Astrocyte of the hippocampus (primary cell): Measurements from ENCODE around the gene DCHS1.

Source experiments
- DNase-seq: peaks from one replicate; pipeline ENCODE4 v3.0.0; 2011; ENCODE audit warnings: low read depth, low spot score

DCHS1 gene

GRCh38 chr11:6611092-6611962 is 44.3 kb downstream of the DCHS1 start:
- DNase-seq, result no peak

DNA sequence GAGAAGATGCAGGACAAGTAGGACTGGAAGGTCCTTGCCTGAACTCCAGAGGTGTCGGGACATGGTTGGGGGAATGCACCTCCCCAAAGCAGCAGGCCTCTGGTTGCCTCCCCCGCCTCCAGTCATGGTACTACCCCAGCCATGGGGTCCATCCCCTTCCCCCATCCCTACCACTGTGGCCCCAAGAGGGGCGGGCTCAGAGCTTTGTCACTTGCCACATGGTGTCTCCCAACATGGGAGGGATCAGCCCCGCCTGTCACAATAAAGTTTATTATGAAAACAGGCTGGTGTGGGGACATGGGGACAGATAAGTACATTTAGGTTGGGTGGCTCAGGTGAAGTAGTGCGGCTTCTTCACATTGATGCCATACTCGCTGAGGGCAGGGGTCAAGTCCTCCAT is 45.0 kb downstream of the DCHS1 start:
- no peak for DNase-seq

DNA sequence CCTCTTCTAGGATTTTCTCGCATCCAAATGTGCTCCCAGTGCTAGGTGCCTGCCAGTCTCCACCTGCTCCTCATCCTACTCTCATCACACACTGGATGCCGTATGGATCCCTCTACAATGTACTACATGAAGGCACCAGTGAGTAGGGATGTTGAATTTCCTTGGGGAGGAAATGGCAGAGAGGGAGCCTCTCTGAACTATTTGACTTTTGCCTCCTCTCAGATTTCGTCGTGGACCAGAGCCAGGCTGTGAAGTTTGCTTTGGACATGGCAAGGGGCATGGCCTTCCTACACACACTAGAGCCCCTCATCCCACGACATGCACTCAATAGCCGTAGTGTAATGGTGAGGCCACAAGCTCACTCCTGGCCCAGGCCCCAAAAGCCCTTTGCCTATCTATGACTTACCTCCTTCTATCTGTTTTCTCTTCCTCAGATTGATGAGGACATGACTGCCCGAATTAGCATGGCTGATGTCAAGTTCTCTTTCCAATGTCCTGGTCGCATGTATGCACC is 46.0 kb downstream of the DCHS1 start:
- DNase-seq, result no peak

DNA sequence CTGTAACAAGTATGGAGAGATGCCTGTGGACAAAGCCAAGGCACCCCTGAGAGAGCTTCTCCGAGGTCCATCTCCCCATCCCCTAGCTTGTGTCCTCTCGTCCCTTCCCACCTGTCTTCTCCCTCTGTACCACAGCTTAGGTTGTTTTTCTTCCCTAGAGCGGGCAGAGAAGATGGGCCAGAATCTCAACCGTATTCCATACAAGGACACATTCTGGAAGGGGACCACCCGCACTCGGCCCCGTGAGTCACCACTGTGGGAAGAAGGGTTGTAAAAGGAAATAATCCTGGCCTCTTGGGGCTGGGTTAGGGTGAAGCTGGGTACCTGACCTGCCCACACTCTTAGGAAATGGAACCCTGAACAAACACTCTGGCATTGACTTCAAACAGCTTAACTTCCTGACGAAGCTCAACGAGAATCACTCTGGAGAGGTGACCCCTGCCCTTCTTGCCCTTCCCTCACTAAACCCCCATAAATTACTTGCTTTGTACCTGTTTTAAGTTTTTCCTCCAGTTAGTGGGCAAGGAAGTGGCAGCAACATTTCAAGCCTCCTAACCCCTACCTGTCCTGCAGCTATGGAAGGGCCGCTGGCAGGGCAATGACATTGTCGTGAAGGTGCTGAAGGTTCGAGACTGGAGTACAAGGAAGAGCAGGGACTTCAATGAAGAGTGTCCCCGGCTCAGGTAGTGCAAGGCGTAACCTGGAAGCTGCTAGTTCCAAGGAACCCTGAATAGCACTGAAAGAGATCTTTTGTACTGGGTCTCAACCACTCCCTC is 46.7 kb downstream of the DCHS1 start:
- no peak for DNase-seq

- DNase-seq, result no peak
These were observed 47.6 kb downstream of the DCHS1 start for GRCh38 chr11:6608011-6608410.

DNA sequence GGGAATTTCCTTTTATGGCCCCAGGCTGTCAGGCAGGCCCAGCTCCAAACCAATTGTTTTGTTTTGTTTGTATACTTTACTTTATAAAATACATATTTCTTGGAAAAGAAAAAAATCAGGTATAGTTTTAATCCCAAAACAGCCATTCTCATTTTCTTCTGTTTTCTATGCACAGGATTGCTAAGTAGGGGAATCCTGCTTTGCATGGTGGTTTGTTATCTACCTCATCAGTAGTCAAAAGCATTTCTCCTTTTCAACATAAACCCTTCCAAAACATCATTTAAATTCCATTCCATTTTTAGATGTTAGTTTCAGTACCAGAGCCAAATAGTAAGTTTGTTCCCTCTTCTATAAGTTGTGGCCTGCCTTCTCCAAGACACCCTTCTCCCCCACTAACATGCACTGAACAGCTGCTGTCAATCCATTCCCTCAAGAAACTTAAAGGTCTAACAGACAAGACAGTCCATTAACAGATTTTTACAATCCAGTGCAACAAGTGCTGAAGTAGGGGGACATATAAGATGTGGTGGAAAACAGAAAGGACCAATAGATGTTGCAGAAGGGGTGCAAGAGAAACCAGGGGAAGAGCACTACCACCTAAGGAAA is 48.3 kb downstream of the DCHS1 start:
- no peak for DNase-seq

DNA sequence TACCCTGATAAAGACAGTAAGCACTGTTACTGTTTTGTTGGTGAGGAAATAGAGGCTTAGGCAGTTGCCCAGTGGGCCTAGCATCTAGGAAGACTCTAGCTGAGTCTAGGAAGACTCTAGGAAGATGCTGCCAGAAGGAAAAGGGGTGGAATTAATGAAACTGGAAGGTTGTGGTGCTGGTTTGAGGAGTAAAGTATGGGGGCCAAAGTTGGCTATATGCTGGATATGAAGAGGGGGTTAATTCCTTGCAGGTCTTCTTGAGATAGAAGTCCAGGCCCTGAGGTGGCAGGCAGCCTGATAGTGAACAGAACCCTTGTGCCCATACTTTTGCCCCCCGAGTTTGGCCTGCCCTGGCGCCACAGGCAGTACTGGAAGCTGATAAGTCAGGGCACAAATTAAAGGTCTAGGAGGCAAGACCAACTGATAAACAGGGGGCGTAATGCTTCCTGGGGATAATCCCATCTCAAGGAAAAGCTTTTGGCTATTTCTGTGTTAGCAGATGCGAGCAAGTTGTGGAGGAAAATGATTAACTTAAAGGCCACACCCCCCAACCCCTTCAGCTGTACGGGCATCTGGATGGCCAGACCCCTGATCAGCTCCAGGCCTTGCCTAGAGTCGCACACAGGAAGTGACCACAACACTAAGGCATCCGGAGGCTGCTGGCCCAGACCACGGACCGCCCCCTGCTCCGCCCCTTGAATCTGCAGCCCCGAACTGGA is 49.0 kb downstream of the DCHS1 start:
- DNase-seq, result peak; percentile 96

- DNase-seq, result no peak
These were observed 50.8 kb downstream of the DCHS1 start for GRCh38 chr11:6604790-6605189.

DNA sequence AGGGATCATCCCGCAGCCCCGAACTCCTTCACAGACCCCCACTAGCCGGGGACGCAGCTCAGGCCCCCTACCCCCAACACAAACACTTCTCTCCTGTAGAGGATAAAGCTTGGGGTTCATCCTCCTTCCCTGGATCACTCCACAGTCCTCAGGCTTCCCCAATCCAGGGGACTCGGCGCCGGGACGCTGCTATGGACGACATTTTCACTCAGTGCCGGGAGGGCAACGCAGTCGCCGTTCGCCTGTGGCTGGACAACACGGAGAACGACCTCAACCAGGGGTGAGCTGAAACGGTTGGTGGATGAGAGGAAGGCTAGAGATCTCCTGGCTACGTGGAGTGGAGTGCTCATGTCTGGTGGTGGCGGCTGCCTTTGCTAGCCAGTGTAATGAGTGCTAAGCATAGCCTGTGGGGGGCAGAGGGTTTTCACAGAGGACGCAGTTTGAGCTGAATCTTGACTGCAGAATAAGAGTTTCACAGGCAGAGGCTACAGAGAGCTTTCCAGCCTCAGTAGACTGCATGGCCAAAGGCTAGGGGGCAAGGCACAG is 51.5 kb downstream of the DCHS1 start:
- DNase-seq, result peak; percentile 81

GRCh38 chr11:6603287-6604080 is 52.1 kb downstream of the DCHS1 start, which contains the start of the genes ILK and RRP8:
ILK (plus strand) TSS chr11:6603774; CDS start chr11:6604272, 498 bp downstream.
RRP8 (minus strand) TSS chr11:6603616; CDS start chr11:6603502, 114 bp downstream.
- peak; percentile 97 for DNase-seq

DNA sequence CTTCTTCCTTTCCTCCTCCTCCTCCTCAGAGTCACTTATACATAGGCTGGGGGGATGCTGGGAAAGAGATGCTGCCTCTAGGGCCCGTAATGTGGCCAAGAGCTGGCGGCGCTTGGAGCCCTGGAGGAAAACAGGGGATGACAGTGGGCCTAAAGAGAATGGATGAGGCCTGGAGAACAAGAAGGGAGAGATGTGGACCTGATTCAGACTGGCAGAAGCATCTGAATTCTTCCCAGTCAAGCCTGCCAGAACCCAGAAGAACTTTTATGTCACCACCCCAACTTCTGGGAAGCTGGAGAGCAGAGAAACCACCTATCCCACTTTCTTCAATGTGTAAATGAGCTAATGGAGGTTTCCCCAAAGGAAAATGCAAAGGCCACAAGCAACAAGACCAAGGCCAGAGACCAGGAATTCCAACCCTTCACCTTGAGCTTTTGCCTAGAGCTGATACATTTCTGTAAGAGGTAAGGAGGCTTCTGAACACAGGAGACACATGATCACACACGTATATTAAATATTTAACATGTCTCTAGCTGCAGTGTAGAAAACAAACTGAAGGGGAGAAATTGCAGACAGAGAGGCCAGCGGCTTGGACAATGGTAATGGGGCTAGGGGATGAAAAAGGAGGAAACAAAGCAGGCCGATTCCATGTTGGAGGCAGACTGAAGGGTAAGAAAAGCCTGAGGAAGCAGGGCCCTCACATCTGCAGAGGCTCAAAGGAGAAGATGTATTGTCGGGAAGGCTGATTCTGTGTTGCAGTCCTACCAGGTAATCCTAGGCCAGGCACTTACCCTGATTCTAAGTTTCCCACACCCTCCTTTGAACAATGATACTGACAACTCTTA is 53.3 kb downstream of the DCHS1 start:
- DNase-seq, result no peak

GRCh38 chr11:6601041-6601461 is 54.6 kb downstream of the DCHS1 start:
- DNase-seq, result no peak

DNA sequence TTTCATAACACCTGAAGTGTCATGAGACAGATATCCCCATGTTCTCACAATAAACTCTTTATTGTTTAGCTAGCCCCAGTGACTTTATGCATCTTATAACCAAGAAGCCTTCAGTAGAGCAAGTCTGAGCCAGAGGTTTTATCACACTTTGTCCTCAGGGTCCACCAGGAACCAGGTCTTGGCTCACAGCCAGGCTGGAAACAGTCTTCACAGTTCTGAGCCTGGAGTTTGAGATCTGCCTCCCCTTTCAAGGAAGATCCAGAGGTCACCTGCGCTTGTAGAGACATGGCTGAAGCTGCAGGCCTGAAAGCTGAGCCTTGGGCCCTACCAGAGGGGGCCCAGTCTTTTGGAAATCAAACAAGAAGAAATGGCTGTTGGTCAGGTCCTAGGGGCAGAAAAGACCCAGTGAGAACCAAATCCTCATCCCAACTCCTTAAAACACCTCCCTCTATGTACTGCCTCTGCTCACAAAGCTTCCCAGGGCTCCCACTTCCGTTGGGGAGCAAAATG is 55.7 kb downstream of the DCHS1 start:
- no peak for DNase-seq

- no peak for DNase-seq
These were observed 56.2 kb downstream of the DCHS1 start for GRCh38 chr11:6599449-6599848.

DNA sequence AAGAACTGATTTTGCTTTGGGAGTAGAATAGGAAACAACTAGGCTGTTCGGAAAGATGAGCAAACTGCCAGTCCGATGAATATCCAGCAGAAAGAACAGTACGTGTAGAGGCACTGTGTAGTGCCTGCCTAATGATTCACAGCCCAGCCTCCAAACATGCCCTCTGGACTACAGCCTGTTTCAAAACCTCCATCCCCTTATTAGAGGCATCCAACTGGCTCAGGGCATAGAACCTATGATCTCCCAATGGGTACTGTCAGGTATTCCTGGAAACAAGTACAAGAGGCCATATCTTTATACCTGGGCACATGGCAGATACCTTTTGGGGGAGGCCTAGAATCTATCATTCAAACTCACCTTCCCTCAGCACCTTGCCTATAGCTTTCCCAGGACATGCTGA is 57.1 kb downstream of the DCHS1 start:
- DNase-seq, result no peak

- no peak for DNase-seq
These were observed 59.3 kb downstream of the DCHS1 start for GRCh38 chr11:6596239-6596877.

- no peak for DNase-seq
These were observed 61.4 kb downstream of the DCHS1 start for GRCh38 chr11:6594142-6594768.

GRCh38 chr11:6588018-6588417 is 67.6 kb downstream of the DCHS1 start:
- no peak for DNase-seq
